Activated CD4-positive, alpha-beta T cell treated with anti-CD3 and anti-CD28 coated beads, Interleukin-2, amount 50 U/mL, for 4 hours (primary cell): Measurements from ENCODE around the gene NFIX.

Experiments used
- DNase-seq, 2 experiments: peaks; one replicate each; pipeline ENCODE4 v3.0.0-alpha.2; 2020

The NFIX gene

GRCh38 chr19:13039211-13039789 is 44.0 kb downstream of the NFIX start:
- DNase-seq, result no peak

DNA sequence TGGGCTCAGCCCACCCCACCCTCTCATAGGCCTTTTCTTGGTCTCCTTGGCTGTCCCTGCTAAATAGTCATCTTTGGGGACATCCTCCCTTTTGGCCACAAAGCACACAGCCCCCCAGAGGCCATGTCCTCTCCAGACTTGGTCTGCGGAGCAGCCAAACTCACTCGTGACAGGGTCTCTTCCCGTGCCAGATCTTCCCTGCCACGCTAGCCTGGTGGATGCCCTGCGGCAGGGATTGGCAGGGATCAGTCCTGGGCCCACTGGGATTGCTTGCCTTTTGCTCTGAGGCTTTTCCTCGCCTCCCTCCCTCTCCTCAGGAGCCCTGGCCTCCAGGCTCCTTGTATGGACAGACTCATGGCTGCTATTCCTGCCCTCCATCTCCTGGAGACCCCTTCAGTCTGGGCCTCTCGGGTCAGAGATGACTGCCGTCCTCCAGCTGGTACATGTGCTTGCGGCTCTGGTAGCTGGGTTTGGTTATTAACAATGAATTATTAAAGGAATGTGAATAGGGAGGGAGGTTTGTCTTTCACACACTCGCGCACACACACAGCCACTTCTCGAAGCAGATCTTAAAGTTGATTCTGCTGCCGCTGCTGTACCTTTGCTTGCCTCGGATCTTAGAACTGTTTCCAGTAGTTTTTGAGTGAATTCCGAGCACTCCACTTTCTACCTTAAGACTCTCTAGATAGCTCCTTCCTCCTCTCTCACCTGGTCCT is 45.1 kb downstream of the NFIX start:
- no peak for DNase-seq

- no peak for DNase-seq
These were observed 45.6 kb downstream of the NFIX start for GRCh38 chr19:13040948-13041292.

- no peak for DNase-seq
These were observed 47.3 kb downstream of the NFIX start for GRCh38 chr19:13042443-13043130.

DNA sequence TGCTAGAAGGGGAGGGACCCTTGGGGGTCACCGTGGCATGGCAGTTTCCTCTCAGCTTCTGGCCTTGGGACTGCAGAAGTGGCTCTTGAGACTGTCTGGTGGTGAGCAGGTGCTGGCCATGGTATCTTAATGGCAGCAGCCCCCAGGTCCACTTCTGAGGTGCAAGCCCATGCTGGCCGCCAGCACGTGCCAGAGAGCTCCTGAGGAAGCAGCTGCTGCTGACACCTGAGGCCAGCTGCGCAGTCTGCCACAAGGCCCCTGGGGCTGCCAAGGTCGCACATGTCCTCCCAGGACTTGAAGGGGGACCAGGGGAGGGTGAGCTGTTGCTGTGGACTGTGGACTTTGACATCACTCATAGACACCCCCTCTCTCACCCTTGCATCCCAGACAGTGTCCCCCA is 48.0 kb downstream of the NFIX start:
- no peak for DNase-seq

DNA sequence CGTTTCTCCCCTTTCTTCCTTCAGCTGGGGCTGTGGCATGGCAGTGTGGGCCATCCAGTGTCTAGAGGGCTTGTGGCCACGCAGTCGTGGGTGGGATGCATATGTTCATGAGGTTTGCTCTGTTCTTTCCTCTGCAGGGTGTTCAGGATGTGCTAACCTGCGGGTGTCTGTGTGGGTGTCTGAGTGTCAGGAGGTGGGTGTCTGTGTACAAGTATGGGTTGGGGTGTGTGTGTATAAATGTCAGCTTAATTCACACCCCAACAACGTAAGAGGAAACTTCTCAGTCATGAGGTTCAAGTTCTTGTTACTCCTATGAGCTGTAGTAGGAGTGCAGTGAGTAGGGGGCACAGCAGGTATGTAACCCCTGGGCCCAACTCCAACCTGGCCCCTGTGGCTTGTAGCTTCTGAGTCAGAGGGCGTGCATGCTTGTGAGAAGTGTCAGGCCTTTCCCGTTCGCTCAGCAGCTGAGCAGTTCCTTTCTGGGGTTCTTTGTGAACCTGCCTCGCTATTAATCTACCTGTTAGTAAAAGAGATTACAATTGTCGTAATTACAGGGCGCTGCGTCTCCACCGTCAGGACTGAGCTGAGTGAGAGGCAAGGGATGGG is 49.1 kb downstream of the NFIX start:
- no peak for DNase-seq

DNA sequence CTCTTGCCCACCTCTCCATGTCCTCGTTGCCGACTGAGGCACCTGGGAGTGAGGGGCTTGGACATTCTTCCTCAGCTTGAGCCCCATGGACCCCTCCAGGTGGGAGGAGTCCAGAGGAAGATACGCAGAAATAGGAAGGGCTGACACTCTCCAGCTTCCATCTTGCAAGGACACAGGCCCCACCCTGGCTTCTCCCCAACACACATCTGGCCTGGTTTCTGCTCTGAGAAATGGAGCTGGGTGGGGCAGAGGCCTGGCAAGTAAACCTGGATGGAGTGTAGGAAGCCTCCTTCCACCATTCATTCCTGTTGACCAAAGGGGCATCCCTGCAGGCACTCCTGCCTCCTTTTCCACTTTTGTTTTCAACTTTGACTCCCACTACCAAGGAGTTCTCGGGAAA is 50.5 kb downstream of the NFIX start:
- no peak for DNase-seq

DNA sequence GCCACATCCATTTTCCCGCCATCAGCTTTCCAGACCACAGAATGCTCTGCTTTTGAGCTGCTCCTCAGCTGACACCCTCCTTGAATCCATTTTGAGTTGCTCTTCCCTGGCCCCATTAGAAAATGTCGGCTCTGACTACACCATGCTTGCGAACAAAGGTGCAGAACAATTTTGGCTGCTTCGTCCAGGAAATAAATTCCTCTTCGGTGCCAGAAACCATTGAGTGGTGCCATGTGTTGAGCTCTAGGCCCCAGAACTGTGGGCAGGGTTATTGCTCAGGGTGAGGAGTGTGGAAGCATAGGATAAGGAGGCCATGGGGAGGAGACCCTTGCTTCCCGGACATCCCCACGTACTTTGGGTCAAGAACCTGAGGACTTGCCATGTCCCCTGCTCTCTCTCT is 52.1 kb downstream of the NFIX start:
- DNase-seq, result no peak

GRCh38 chr19:13050274-13050673 is 55.0 kb downstream of the NFIX start:
- DNase-seq, result no peak

GRCh38 chr19:13051557-13052165 is 56.4 kb downstream of the NFIX start:
- DNase-seq, result no peak

DNA sequence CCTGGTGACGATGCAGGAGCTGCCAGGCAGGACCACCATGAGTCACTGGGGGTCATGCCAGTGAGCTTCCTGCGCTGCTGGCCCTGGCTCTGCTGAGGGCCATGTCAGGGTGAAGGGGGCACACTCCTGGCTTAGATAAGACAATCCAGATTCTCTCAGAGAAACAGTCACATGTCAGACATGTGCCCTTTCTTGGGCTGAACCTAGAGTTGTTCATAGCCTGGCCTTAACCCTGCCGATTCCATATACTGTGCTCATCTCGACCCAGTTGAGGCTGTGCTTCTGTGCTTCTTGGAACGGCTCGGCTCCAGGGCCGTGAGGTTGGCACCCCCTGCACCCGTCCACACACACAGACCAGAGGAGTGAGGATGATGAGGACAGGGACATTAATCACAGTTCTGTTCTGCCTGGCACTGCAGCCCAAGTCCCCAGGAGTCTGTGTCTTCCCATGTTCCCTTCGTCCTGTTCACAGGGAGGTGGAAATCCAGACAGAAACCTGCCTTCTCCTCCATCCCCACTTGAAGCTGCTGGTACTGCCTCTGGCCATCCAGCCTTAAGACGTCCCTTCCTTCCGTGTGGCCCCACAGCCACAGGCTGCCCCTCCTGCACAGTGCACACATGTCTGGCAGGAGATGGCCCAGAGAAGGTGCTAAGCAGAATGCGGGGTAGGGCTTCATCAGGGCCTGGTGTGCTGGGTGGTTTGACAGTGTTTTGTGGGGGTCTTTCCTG is 57.3 kb downstream of the NFIX start:
- DNase-seq, result no peak

GRCh38 chr19:13053238-13053637 is 58.0 kb downstream of the NFIX start:
- no peak for DNase-seq

DNA sequence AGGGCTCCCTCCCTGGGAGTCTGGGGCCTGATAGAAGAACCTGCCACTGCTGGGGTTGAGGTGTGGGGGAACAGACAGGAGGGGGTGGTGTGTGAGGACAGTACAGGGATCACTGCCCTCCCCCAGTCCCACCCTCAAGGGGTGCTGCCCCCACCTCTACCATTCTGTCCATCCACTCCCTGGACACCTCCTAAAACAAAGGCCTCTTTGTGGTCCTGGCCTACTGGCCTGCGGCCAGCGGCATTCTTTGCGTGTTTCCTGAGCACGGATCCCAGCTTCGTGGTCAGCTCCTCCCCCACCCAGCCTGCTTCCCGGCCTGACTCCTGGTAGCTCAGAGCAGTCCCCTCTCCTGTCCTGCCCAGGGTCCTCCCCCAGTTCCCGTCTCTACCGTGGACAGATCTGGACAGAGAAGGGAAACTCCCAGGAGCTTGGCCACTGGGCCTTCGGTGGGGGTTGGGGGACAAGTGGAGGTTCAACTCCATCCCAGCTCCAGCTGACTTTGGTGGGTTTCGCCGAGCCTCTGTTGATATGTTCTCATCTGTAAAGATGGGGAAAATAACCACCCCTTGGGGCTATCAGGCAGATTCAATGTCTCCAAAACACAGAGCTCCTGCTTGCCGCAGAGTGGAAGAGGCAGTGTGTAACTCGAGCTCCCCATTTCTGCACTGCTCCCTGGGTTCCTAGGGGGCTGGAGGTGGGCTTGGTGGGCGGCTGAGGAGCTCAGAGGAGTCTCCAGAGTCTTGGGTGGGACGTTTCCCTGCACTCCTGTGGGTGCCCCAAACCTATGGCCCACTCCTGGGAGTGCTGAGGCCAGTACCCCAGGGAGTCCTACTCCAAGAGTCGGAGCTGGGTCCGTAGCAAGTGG is 58.7 kb downstream of the NFIX start:
- DNase-seq, result no peak

DNA sequence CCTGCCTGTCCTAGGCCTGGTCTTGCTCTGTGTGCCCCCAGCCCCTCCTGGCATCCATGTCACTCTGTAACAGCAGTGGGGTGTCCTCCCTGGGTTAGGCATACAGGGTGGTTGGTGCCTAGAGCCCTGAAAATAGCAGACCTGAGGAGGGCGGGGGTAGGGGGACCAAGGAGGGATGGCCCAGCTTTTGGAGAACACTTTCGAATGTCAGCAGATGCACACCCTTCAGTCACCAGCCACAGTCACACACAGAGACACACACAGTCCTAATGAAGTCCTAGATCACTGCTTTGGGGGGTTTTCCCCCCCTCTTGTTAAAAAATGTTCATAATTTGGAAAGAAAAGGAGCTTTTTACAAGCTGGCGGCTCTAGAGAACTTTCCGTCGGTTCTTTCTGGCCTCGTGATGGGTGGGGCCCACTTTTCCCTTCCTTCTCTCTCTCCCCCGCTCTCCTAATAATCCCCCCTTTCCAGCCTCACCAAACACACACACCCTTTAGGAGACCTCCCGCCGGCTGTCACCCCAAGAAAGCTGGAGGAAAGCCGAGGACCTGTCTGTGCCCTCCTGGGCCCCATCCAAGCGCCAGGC is 59.4 kb downstream of the NFIX start:
- no peak for DNase-seq

GRCh38 chr19:13055213-13056051 is 60.2 kb downstream of the NFIX start:
- DNase-seq, result no peak

GRCh38 chr19:13056052-13056660 is 60.9 kb downstream of the NFIX start:
- DNase-seq, result no peak

GRCh38 chr19:13057147-13057572 is 61.9 kb downstream of the NFIX start:
- DNase-seq, result no peak

GRCh38 chr19:13057744-13058143 is 62.5 kb downstream of the NFIX start:
- no peak for DNase-seq

DNA sequence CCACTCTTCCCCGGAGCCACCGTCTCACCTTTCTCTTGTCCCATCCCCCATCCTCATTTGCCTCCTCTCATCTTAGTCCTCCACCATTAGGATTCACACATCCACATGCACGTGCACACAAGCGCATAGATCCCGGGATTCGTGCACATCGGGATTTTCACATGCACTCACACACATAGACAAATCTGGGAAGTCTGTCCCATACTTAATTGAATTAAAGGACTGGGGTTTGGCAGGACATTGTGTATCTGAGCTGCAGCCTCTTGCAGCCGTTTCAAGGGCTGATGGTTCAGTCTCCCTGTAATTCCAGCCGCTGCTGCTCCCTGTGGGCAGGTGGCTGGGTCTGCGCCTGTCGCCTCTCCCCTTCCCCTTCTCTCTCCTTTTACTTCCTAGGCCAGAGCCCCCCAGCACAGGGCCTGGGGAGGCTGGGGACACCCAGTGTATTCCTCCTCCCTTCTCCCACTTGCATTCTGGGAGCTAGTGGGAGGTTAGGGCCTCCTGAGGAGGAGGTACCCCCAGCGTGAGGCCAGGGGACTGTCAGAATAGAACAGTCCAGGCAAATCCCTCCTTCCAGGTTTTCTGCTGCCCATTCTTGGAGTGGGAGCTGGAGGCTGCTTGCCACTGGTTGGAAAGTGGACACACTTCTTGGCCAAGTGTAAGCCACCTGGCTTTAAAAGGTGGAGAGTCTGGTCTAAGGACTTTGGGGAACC is 63.8 kb downstream of the NFIX start:
- no peak for DNase-seq
